HL-60 (cell line): ENCODE data around the gene AKR7A3.

ENCODE experiments used
- CTCF ChIP-seq: IDR thresholded peaks from one replicate; pipeline ENCODE4 v1.5.1; 2011; ENCODE audit warnings: low read length, control low read depth, inconsistent platforms; ENCODE audit not compliant: insufficient read depth
- REST ChIP-seq: IDR thresholded peaks from 2 replicates; pipeline ENCODE4 v1.6.1; 2012; ENCODE audit warnings: low read depth; ENCODE audit not compliant: insufficient replicate concordance

- TF ChIP-seq CTCF = no peak
- no peak for TF ChIP-seq REST
Observed at GRCh38 chr1:19325958-19326747, 37.6 kb upstream of the AKR7A3 start.
